ENCODE results near the gene C2orf78.

C2orf78 gene

GRCh38 chr2:73832930-73833329 is 48.9 kb downstream of the C2orf78 start:
- TF ChIP-seq CTCF (conservative IDR thresholded peaks at IDR 0.05; ENCODE audit: low read depth, low read length) = no peak
- Histone ChIP-seq H3K79me2 (ENCODE audit: insufficient read depth, low read depth) (peaks cover 5% of the 10 kb centered on the region; the same call in 1 of the 2 replicates), H4K20me1 (ENCODE audit: insufficient read depth) (no peaks in the 10 kb centered on the region), H3K4me2 (peak overlapping the region; percentile 10; the same call in 1 of the 2 replicates), H3K36me3 (ENCODE audit: insufficient read depth) (no peaks in the 10 kb centered on the region; the same call in 1 of the 2 replicates), H3K4me1 (ENCODE audit: low read depth, poor library complexity, severe bottlenecking) (peaks cover 37% of the 10 kb centered on the region), H3K27ac (no peak overlapping the region), H2AFZ (ENCODE audit: low read depth) (no peak overlapping the region), H3K4me3 (IDR thresholded peaks at IDR 0.05; ENCODE audit: insufficient read depth, low read depth, low read length) (no peak overlapping the region), H3K27me3 (ENCODE audit: insufficient read depth, low read depth) (no peaks in the 10 kb centered on the region), H3K9ac (no peak overlapping the region)

GRCh38 chr2:73836141-73836943 is 52.4 kb downstream of the C2orf78 start:
- Histone ChIP-seq H3K27me3 (ENCODE audit: insufficient read depth, low read depth) (no peaks in the 10 kb centered on the region), H3K36me3 (ENCODE audit: insufficient read depth) (no peaks in the 10 kb centered on the region; the same call in 1 of the 2 replicates), H3K4me1 (ENCODE audit: low read depth, poor library complexity, severe bottlenecking) (peaks cover 13% of the 10 kb centered on the region), H3K27ac (no peak overlapping the region), H4K20me1 (ENCODE audit: insufficient read depth) (no peaks in the 10 kb centered on the region), H3K9ac (no peak overlapping the region), H2AFZ (ENCODE audit: low read depth) (no peak overlapping the region), H3K4me2 (no peak overlapping the region), H3K4me3 (IDR thresholded peaks at IDR 0.05; ENCODE audit: insufficient read depth, low read depth, low read length) (no peak overlapping the region), H3K79me2 (ENCODE audit: insufficient read depth, low read depth) (no peaks in the 10 kb centered on the region)
- no peak for TF ChIP-seq CTCF (conservative IDR thresholded peaks at IDR 0.05; ENCODE audit: low read depth, low read length)

GRCh38 chr2:73837847-73838585 is 54.0 kb downstream of the C2orf78 start:
- Histone ChIP-seq H3K4me2 (no peak overlapping the region), H3K79me2 (ENCODE audit: insufficient read depth, low read depth) (no peaks in the 10 kb centered on the region), H3K9ac (no peak overlapping the region), H4K20me1 (ENCODE audit: insufficient read depth) (no peaks in the 10 kb centered on the region), H3K4me1 (ENCODE audit: low read depth, poor library complexity, severe bottlenecking) (peaks cover 3% of the 10 kb centered on the region), H3K27me3 (ENCODE audit: insufficient read depth, low read depth) (no peaks in the 10 kb centered on the region), H3K36me3 (ENCODE audit: insufficient read depth) (no peaks in the 10 kb centered on the region; the same call in 1 of the 2 replicates), H2AFZ (ENCODE audit: low read depth) (no peak overlapping the region), H3K4me3 (IDR thresholded peaks at IDR 0.05; ENCODE audit: insufficient read depth, low read depth, low read length) (no peak overlapping the region), H3K27ac (no peak overlapping the region)
- TF ChIP-seq CTCF (conservative IDR thresholded peaks at IDR 0.05; ENCODE audit: low read depth, low read length) = no peak

GRCh38 chr2:73838889-73839534 is 55.0 kb downstream of the C2orf78 start:
- H3K9ac ChIP-seq = no peak overlapping the region
- no peak overlapping the region for H3K27ac ChIP-seq
- H2AFZ ChIP-seq (ENCODE audit: low read depth) = no peak overlapping the region
- no peak overlapping the region for H3K4me3 ChIP-seq (IDR thresholded peaks at IDR 0.05; ENCODE audit: insufficient read depth, low read depth, low read length)
- H3K4me2 ChIP-seq = no peak overlapping the region
- H3K4me1 ChIP-seq (ENCODE audit: low read depth, poor library complexity, severe bottlenecking) = no peaks in the 10 kb centered on the region
- TF ChIP-seq CTCF (conservative IDR thresholded peaks at IDR 0.05; ENCODE audit: low read depth, low read length) = no peak
- no peaks in the 10 kb centered on the region for H4K20me1 ChIP-seq (ENCODE audit: insufficient read depth)
- H3K36me3 ChIP-seq (ENCODE audit: insufficient read depth) = no peaks in the 10 kb centered on the region
- no peaks in the 10 kb centered on the region for H3K27me3 ChIP-seq (ENCODE audit: insufficient read depth, low read depth)
- no peaks in the 10 kb centered on the region for H3K79me2 ChIP-seq (ENCODE audit: insufficient read depth, low read depth)

Measured in KMS-11 (cell line).